SK-N-SH treated with all-trans-retinoic acid at 6 μM for 48 hours (cell line): ENCODE measurements around the gene FCHSD2.

Experiments
- ATAC-seq: fragments of 200-7000 bp; cut with Tn5 transposase; 3 replicates; pipeline ENCODE4 v1.9.1; 2020; ENCODE audit warnings: mild to moderate bottlenecking, moderate library complexity
- ARNTL ChIP-seq: fragments of 450-650 bp; formaldehyde crosslinking; IDR thresholded peaks from 2 replicates; pipeline ENCODE4 v1.5.0; 2020; ENCODE audit warnings: low read depth, mild to moderate bottlenecking, moderate library complexity, borderline replicate concordance
- BACH2 ChIP-seq: fragments of 250-450 bp; sonication (Bioruptor Pico); IDR thresholded peaks from 2 replicates; pipeline ENCODE4 v1.9.0; 2021; ENCODE audit warnings: mild to moderate bottlenecking, borderline replicate concordance
- CSDC2 ChIP-seq: fragments of 250-450 bp; sonication (Bioruptor Pico); IDR thresholded peaks from 2 replicates; pipeline ENCODE4 v1.5.0; 2020; ENCODE audit warnings: mild to moderate bottlenecking, moderate library complexity
- ESRRG ChIP-seq: fragments of 250-450 bp; sonication (Bioruptor Pico); IDR thresholded peaks from 2 replicates; pipeline ENCODE4 v1.6.1; 2021; ENCODE audit warnings: mild to moderate bottlenecking
- GLIS3 ChIP-seq: fragments of 250-450 bp; sonication (Bioruptor Pico); IDR thresholded peaks from 2 replicates; pipeline ENCODE4 v1.5.0; 2020; ENCODE audit warnings: mild to moderate bottlenecking, moderate library complexity
- ISL1 ChIP-seq: fragments of 250-450 bp; sonication (Bioruptor Pico); IDR thresholded peaks from 2 replicates; pipeline ENCODE4 v2.1.2; 2022; ENCODE audit warnings: mild to moderate bottlenecking, moderate library complexity
- OSR1 ChIP-seq: fragments of 250-450 bp; sonication (Bioruptor Pico); IDR thresholded peaks from 2 replicates; pipeline ENCODE4 v1.8.0; 2022; ENCODE audit warnings: moderate library complexity, mild to moderate bottlenecking, inconsistent platforms
- PPARA ChIP-seq: fragments of 250-450 bp; sonication (Bioruptor Pico); IDR thresholded peaks from 2 replicates; pipeline ENCODE4 v1.5.0; 2020; ENCODE audit warnings: mild to moderate bottlenecking, borderline replicate concordance
- RARB ChIP-seq: fragments of 250-450 bp; sonication (Bioruptor Pico); IDR thresholded peaks from 2 replicates; pipeline ENCODE4 v1.8.0; 2021; ENCODE audit warnings: mild to moderate bottlenecking, moderate library complexity
- SNAI2 ChIP-seq: fragments of 250-450 bp; sonication (Bioruptor Pico); IDR thresholded peaks from 2 replicates; pipeline ENCODE4 v1.5.0; 2020; ENCODE audit warnings: mild to moderate bottlenecking, moderate library complexity
- TCF4 ChIP-seq: fragments of 250-450 bp; sonication (Bioruptor Pico); IDR thresholded peaks from 2 replicates; pipeline ENCODE4 v1.8.0; 2021; ENCODE audit warnings: mild to moderate bottlenecking, moderate library complexity, borderline replicate concordance
- TOX ChIP-seq: fragments of 250-450 bp; sonication (Bioruptor Pico); IDR thresholded peaks from 2 replicates; pipeline ENCODE4 v1.8.0; 2021; ENCODE audit warnings: mild to moderate bottlenecking, moderate library complexity, borderline replicate concordance
- ZC3H10 ChIP-seq: fragments of 250-450 bp; sonication (Bioruptor Pico); IDR thresholded peaks from 2 replicates; pipeline ENCODE4 v1.5.1; 2021; ENCODE audit warnings: mild to moderate bottlenecking, moderate library complexity
- ZFP3 ChIP-seq: fragments of 250-450 bp; sonication (Bioruptor Pico); IDR thresholded peaks from 2 replicates; pipeline ENCODE4 v1.5.0; 2020; ENCODE audit warnings: mild to moderate bottlenecking, moderate library complexity
- ZFP30 ChIP-seq: fragments of 450-650 bp; formaldehyde crosslinking; IDR thresholded peaks from 2 replicates; pipeline ENCODE4 v1.5.0; 2022; ENCODE audit warnings: mild to moderate bottlenecking, moderate library complexity
- ZNF565 ChIP-seq: fragments of 450-650 bp; formaldehyde crosslinking; conservative IDR thresholded peaks from 2 replicates; pipeline ENCODE4 v1.5.0; 2020; ENCODE audit warnings: low read depth, mild to moderate bottlenecking, moderate library complexity
- ZNF8 ChIP-seq: fragments of 450-650 bp; formaldehyde crosslinking; IDR thresholded peaks from 2 replicates; pipeline ENCODE4 v1.5.0; 2020; ENCODE audit warnings: mild to moderate bottlenecking, moderate library complexity
- TF ChIP-seq, protein P1 (sequence below): fragments of 250-450 bp; sonication (Bioruptor Pico); IDR thresholded peaks from 2 replicates; pipeline ENCODE4 v1.5.1; 2021; ENCODE audit warnings: mild to moderate bottlenecking, moderate library complexity
- TF ChIP-seq, protein P2 (sequence below): fragments of 250-450 bp; sonication (Bioruptor Pico); IDR thresholded peaks from 2 replicates; pipeline ENCODE4 v1.8.0; 2021; ENCODE audit warnings: low read depth, mild to moderate bottlenecking, moderate library complexity, borderline replicate concordance
- TF ChIP-seq, protein P3 (sequence below): fragments of 250-450 bp; sonication (Bioruptor Pico); IDR thresholded peaks from 2 replicates; pipeline ENCODE4 v1.8.0; 2020; ENCODE audit warnings: mild to moderate bottlenecking, moderate library complexity, borderline replicate concordance
- TF ChIP-seq, protein P4 (sequence below): fragments of 250-450 bp; sonication (Bioruptor Pico); IDR thresholded peaks from 2 replicates; pipeline ENCODE4 v1.5.0; 2020; ENCODE audit warnings: mild to moderate bottlenecking, moderate library complexity
- TF ChIP-seq, protein P5 (sequence below): fragments of 250-450 bp; sonication (Bioruptor Pico); IDR thresholded peaks from 2 replicates; pipeline ENCODE4 v1.5.1; 2020; ENCODE audit warnings: low read depth, mild to moderate bottlenecking, moderate library complexity

FCHSD2 gene

DNA sequence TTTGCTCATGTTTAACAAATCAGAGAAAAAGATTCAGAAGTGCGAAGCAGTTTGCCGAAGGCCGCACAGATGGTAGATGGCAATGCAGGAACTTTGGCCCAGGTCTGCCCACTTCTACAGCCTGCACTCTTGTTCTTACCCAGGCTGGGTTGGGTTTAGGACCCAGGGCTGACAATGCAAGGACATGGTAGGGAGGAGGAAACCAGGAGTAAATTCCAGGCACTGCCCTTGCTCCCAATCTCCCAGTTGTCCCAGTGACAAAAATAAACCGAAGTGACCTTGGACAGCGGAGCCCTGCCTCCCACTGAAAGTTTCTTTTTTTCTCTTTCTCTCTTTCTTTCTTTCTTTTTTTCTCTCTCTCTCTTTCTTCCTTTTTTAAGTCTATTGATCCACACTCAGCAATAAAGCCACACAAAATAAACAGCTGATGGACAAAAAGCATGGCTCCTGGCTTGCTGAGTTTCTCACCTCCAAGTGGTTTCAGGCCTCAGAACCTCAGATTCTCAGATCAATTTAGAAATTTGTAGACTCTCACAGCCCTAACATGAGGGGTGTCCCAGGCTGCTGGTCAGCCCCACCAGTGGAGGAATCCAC is 33.5 kb upstream of the FCHSD2 start:
- TF ChIP-seq, protein P1, sequence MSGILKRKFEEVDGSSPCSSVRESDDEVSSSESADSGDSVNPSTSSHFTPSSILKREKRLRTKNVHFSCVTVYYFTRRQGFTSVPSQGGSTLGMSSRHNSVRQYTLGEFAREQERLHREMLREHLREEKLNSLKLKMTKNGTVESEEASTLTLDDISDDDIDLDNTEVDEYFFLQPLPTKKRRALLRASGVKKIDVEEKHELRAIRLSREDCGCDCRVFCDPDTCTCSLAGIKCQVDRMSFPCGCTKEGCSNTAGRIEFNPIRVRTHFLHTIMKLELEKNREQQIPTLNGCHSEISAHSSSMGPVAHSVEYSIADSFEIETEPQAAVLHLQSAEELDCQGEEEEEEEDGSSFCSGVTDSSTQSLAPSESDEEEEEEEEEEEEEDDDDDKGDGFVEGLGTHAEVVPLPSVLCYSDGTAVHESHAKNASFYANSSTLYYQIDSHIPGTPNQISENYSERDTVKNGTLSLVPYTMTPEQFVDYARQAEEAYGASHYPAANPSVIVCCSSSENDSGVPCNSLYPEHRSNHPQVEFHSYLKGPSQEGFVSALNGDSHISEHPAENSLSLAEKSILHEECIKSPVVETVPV (CRISPR knock-in tag): no peak
- TF ChIP-seq ZFP3 (CRISPR knock-in tag) (no peak), OSR1 (CRISPR knock-in tag) (no peak), GLIS3 (CRISPR knock-in tag) (no peak), ARNTL (no peak), BACH2 (CRISPR knock-in tag) (no peak), TCF4 (CRISPR knock-in tag) (no peak), CSDC2 (CRISPR knock-in tag) (no peak), ZNF565 (CRISPR knock-in tag) (no peak), SNAI2 (CRISPR knock-in tag) (no peak), ZFP30 (CRISPR knock-in tag) (no peak), PPARA (no peak), RARB (CRISPR knock-in tag) (no peak), ZNF8 (no peak)
- TF ChIP-seq, protein P2, sequence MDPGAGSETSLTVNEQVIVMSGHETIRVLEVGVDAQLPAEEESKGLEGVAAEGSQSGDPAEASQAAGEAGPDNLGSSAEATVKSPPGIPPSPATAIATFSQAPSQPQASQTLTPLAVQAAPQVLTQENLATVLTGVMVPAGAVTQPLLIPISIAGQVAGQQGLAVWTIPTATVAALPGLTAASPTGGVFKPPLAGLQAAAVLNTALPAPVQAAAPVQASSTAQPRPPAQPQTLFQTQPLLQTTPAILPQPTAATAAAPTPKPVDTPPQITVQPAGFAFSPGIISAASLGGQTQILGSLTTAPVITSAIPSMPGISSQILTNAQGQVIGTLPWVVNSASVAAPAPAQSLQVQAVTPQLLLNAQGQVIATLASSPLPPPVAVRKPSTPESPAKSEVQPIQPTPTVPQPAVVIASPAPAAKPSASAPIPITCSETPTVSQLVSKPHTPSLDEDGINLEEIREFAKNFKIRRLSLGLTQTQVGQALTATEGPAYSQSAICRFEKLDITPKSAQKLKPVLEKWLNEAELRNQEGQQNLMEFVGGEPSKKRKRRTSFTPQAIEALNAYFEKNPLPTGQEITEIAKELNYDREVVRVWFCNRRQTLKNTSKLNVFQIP: no peak
- TF ChIP-seq, protein P3, sequence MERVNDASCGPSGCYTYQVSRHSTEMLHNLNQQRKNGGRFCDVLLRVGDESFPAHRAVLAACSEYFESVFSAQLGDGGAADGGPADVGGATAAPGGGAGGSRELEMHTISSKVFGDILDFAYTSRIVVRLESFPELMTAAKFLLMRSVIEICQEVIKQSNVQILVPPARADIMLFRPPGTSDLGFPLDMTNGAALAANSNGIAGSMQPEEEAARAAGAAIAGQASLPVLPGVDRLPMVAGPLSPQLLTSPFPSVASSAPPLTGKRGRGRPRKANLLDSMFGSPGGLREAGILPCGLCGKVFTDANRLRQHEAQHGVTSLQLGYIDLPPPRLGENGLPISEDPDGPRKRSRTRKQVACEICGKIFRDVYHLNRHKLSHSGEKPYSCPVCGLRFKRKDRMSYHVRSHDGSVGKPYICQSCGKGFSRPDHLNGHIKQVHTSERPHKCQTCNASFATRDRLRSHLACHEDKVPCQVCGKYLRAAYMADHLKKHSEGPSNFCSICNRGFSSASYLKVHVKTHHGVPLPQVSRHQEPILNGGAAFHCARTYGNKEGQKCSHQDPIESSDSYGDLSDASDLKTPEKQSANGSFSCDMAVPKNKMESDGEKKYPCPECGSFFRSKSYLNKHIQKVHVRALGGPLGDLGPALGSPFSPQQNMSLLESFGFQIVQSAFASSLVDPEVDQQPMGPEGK (CRISPR knock-in tag): no peak
- TF ChIP-seq, protein P4, sequence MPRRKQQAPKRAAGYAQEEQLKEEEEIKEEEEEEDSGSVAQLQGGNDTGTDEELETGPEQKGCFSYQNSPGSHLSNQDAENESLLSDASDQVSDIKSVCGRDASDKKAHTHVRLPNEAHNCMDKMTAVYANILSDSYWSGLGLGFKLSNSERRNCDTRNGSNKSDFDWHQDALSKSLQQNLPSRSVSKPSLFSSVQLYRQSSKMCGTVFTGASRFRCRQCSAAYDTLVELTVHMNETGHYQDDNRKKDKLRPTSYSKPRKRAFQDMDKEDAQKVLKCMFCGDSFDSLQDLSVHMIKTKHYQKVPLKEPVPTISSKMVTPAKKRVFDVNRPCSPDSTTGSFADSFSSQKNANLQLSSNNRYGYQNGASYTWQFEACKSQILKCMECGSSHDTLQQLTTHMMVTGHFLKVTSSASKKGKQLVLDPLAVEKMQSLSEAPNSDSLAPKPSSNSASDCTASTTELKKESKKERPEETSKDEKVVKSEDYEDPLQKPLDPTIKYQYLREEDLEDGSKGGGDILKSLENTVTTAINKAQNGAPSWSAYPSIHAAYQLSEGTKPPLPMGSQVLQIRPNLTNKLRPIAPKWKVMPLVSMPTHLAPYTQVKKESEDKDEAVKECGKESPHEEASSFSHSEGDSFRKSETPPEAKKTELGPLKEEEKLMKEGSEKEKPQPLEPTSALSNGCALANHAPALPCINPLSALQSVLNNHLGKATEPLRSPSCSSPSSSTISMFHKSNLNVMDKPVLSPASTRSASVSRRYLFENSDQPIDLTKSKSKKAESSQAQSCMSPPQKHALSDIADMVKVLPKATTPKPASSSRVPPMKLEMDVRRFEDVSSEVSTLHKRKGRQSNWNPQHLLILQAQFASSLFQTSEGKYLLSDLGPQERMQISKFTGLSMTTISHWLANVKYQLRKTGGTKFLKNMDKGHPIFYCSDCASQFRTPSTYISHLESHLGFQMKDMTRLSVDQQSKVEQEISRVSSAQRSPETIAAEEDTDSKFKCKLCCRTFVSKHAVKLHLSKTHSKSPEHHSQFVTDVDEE: no peak
- ATAC-seq: no peak

DNA sequence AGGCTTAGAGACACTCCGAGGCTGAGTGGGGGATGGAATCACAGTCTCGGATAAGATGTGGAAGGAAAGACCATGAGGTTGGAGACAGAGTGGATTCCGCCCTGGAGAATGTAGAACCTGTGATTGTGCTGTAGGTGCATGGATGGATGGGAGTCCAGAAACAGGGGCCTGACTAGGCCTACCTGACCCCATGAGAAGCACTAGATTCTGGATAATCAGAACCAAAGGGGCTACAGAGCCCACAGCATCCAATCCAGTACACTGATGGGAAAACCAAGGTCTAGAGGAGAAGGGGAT is 32.3 kb upstream of the FCHSD2 start:
- no peak for TF ChIP-seq ZFP3 (CRISPR knock-in tag)
- TF ChIP-seq ZNF8: no peak
- TF ChIP-seq TCF4 (CRISPR knock-in tag): no peak
- no peak for TF ChIP-seq ARNTL
- TF ChIP-seq, protein P2: no peak
- no peak for ATAC-seq

DNA sequence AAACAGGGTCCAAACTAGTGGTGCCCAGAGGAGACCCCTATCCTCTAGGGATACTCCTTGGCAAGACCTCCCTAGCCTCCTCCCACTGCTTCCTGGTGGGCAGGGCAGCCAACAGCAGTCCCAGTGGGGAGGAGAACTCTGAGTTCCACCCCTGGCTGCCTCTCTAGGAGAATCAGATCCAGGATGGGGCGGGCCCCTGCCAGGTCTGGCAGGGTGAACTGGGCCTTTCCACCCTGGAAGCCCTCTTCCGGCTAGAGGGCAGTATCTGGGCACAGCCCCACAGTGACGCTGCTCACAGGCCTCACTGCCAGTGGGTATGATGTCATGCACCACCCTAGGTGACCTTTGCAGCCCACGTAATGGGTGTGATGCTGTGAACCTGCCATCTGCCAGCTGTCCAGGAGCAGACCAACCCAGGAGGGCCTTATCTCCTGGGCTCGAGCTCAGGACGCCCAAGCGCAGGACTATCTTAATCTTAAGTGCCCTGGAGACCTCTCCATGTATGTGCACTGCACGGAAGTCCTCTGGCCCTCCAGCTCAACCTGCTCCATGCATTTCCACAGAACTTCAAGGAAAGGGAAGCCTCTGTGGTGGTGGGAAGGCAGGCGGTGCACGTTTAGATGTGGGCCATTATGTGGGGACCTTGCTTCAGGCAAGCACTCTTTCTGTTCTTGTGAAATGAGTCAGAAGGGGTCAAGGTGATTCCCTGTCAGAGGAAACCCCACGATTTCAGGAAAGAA is 31.8 kb upstream of the FCHSD2 start:
- TF ChIP-seq ZC3H10: no peak
- TF ChIP-seq TOX (CRISPR knock-in tag): no peak
- TF ChIP-seq PPARA: no peak
- no peak for TF ChIP-seq ESRRG (CRISPR knock-in tag)
- no peak for TF ChIP-seq ZNF565 (CRISPR knock-in tag)
- TF ChIP-seq, protein P5, sequence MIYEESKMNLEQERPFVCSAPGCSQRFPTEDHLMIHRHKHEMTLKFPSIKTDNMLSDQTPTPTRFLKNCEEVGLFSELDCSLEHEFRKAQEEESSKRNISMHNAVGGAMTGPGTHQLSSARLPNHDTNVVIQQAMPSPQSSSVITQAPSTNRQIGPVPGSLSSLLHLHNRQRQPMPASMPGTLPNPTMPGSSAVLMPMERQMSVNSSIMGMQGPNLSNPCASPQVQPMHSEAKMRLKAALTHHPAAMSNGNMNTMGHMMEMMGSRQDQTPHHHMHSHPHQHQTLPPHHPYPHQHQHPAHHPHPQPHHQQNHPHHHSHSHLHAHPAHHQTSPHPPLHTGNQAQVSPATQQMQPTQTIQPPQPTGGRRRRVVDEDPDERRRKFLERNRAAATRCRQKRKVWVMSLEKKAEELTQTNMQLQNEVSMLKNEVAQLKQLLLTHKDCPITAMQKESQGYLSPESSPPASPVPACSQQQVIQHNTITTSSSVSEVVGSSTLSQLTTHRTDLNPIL (CRISPR knock-in tag): no peak
- TF ChIP-seq RARB (CRISPR knock-in tag): no peak
- no peak for TF ChIP-seq OSR1 (CRISPR knock-in tag)
- TF ChIP-seq TCF4 (CRISPR knock-in tag): no peak
- no peak for TF ChIP-seq SNAI2 (CRISPR knock-in tag)
- TF ChIP-seq ISL1 (CRISPR knock-in tag): no peak
- no peak for TF ChIP-seq ZFP30 (CRISPR knock-in tag)
- TF ChIP-seq ZFP3 (CRISPR knock-in tag): no peak
- TF ChIP-seq, all 23 proteins: peak for 0
- no peak for ATAC-seq
